ENCODE measurements around the gene TMPRSS9.

The TMPRSS9 gene

GRCh38 chr19:2334426-2334825 lies 25.6 kb upstream of the TMPRSS9 start:
- Histone ChIP-seq H3K27me3 (ENCODE audit: control insufficient read depth in 5 of 5, insufficient read depth in 4 of 5, low read length in 5 of 5) (no peaks in the 10 kb centered on the region), H3K4me1 (ENCODE audit: control insufficient read depth in 5 of 5, insufficient read depth in 5 of 5, low read length in 5 of 5) (peaks cover 1 to 46% (median 31%) of the 10 kb centered on the region in 5 donors), H3K36me3 (ENCODE audit: control insufficient read depth in 5 of 5, insufficient read depth in 5 of 5, low read length in 5 of 5) (peaks cover 0 to 18% (median 9%) of the 10 kb centered on the region in 5 donors), H3K27ac (ENCODE audit: low read depth, low read length) (no peak overlapping the region), H3K9me3 (ENCODE audit: control insufficient read depth in 5 of 5, low read length in 5 of 5) (no peaks in the 10 kb centered on the region), H3K4me3 (ENCODE audit: low read depth in 1 of 5, low read length in 5 of 5) (no peak overlapping the region), H3K9ac (ENCODE audit: low read length in 5 of 5) (no peak overlapping the region)

- H3K9me3 ChIP-seq (ENCODE audit: control insufficient read depth in 5 of 5, low read length in 5 of 5), result no peaks in the 10 kb centered on the region
- H3K36me3 ChIP-seq (ENCODE audit: control insufficient read depth in 5 of 5, insufficient read depth in 5 of 5, low read length in 5 of 5), result peaks cover 0 to 26% (median 16%) of the 10 kb centered on the region in 5 donors
- H3K4me1 ChIP-seq (ENCODE audit: control insufficient read depth in 5 of 5, insufficient read depth in 5 of 5, low read length in 5 of 5), result peaks cover 1 to 39% (median 26%) of the 10 kb centered on the region in 5 donors
- H3K9ac ChIP-seq (ENCODE audit: low read length in 5 of 5), result no peak overlapping the region
- no peaks in the 10 kb centered on the region for H3K27me3 ChIP-seq (ENCODE audit: control insufficient read depth in 5 of 5, insufficient read depth in 4 of 5, low read length in 5 of 5)
- H3K27ac ChIP-seq (ENCODE audit: low read depth, low read length), result no peak overlapping the region
- H3K4me3 ChIP-seq (ENCODE audit: low read depth in 1 of 5, low read length in 5 of 5), result no peak overlapping the region
These were observed 24.8 kb upstream of the TMPRSS9 start for GRCh38 chr19:2334986-2335846.

GRCh38 chr19:2335848-2336247 lies 24.2 kb upstream of the TMPRSS9 start:
- peaks cover 0 to 31% (median 17%) of the 10 kb centered on the region in 5 donors for H3K36me3 ChIP-seq (ENCODE audit: control insufficient read depth in 5 of 5, insufficient read depth in 5 of 5, low read length in 5 of 5)
- H3K4me1 ChIP-seq (ENCODE audit: control insufficient read depth in 5 of 5, insufficient read depth in 5 of 5, low read length in 5 of 5), result peaks cover 1 to 33% (median 21%) of the 10 kb centered on the region in 5 donors
- no peak overlapping the region for H3K27ac ChIP-seq (ENCODE audit: low read depth, low read length)
- H3K27me3 ChIP-seq (ENCODE audit: control insufficient read depth in 5 of 5, insufficient read depth in 4 of 5, low read length in 5 of 5), result no peaks in the 10 kb centered on the region
- no peak overlapping the region for H3K4me3 ChIP-seq (ENCODE audit: low read depth in 1 of 5, low read length in 5 of 5)
- H3K9me3 ChIP-seq (ENCODE audit: control insufficient read depth in 5 of 5, low read length in 5 of 5), result no peaks in the 10 kb centered on the region
- no peak overlapping the region for H3K9ac ChIP-seq (ENCODE audit: low read length in 5 of 5)

- no peak overlapping the region for H3K9ac ChIP-seq (ENCODE audit: low read length in 5 of 5)
- H3K9me3 ChIP-seq (ENCODE audit: control insufficient read depth in 5 of 5, low read length in 5 of 5), result no peaks in the 10 kb centered on the region
- H3K36me3 ChIP-seq (ENCODE audit: control insufficient read depth in 5 of 5, insufficient read depth in 5 of 5, low read length in 5 of 5), result peaks cover 0 to 40% (median 26%) of the 10 kb centered on the region in 5 donors
- H3K4me1 ChIP-seq (ENCODE audit: control insufficient read depth in 5 of 5, insufficient read depth in 5 of 5, low read length in 5 of 5), result peaks cover 0 to 24% (median 19%) of the 10 kb centered on the region in 5 donors
- no peaks in the 10 kb centered on the region for H3K27me3 ChIP-seq (ENCODE audit: control insufficient read depth in 5 of 5, insufficient read depth in 4 of 5, low read length in 5 of 5)
- H3K27ac ChIP-seq (ENCODE audit: low read depth, low read length), result no peak overlapping the region
- no peak overlapping the region for H3K4me3 ChIP-seq (ENCODE audit: low read depth in 1 of 5, low read length in 5 of 5)
These were observed 23.3 kb upstream of the TMPRSS9 start for GRCh38 chr19:2336528-2337328.

GRCh38 chr19:2337329-2337707 lies 22.7 kb upstream of the TMPRSS9 start:
- Histone ChIP-seq H3K27me3 (ENCODE audit: control insufficient read depth in 5 of 5, insufficient read depth in 4 of 5, low read length in 5 of 5) (no peaks in the 10 kb centered on the region), H3K9ac (ENCODE audit: low read length in 5 of 5) (no peak overlapping the region), H3K4me3 (ENCODE audit: low read depth in 1 of 5, low read length in 5 of 5) (no peak overlapping the region), H3K27ac (ENCODE audit: low read depth, low read length) (no peak overlapping the region), H3K4me1 (ENCODE audit: control insufficient read depth in 5 of 5, insufficient read depth in 5 of 5, low read length in 5 of 5) (peaks cover 0 to 18% (median 14%) of the 10 kb centered on the region in 5 donors), H3K36me3 (ENCODE audit: control insufficient read depth in 5 of 5, insufficient read depth in 5 of 5, low read length in 5 of 5) (peaks cover 0 to 42% (median 26%) of the 10 kb centered on the region in 5 donors), H3K9me3 (ENCODE audit: control insufficient read depth in 5 of 5, low read length in 5 of 5) (no peaks in the 10 kb centered on the region)

GRCh38 chr19:2338055-2338615 lies 21.9 kb upstream of the TMPRSS9 start:
- no peak overlapping the region for H3K4me3 ChIP-seq (ENCODE audit: low read depth in 1 of 5, low read length in 5 of 5)
- H3K36me3 ChIP-seq (ENCODE audit: control insufficient read depth in 5 of 5, insufficient read depth in 5 of 5, low read length in 5 of 5), result peaks cover 0 to 49% (median 26%) of the 10 kb centered on the region in 5 donors
- H3K4me1 ChIP-seq (ENCODE audit: control insufficient read depth in 5 of 5, insufficient read depth in 5 of 5, low read length in 5 of 5), result peaks cover 0 to 12% (median 8%) of the 10 kb centered on the region in 5 donors
- H3K9ac ChIP-seq (ENCODE audit: low read length in 5 of 5), result no peak overlapping the region
- no peak overlapping the region for H3K27ac ChIP-seq (ENCODE audit: low read depth, low read length)
- no peaks in the 10 kb centered on the region for H3K9me3 ChIP-seq (ENCODE audit: control insufficient read depth in 5 of 5, low read length in 5 of 5)
- no peaks in the 10 kb centered on the region for H3K27me3 ChIP-seq (ENCODE audit: control insufficient read depth in 5 of 5, insufficient read depth in 4 of 5, low read length in 5 of 5)

GRCh38 chr19:2338751-2339643 lies 21.1 kb upstream of the TMPRSS9 start:
- H3K9ac ChIP-seq (ENCODE audit: low read length in 5 of 5), result no peak overlapping the region
- peaks cover 0 to 3% (median 0%) of the 10 kb centered on the region in 5 donors for H3K4me1 ChIP-seq (ENCODE audit: control insufficient read depth in 5 of 5, insufficient read depth in 5 of 5, low read length in 5 of 5)
- H3K9me3 ChIP-seq (ENCODE audit: control insufficient read depth in 5 of 5, low read length in 5 of 5), result no peaks in the 10 kb centered on the region
- no peak overlapping the region for H3K4me3 ChIP-seq (ENCODE audit: low read depth in 1 of 5, low read length in 5 of 5)
- H3K27ac ChIP-seq (ENCODE audit: low read depth, low read length), result no peak overlapping the region
- no peaks in the 10 kb centered on the region for H3K27me3 ChIP-seq (ENCODE audit: control insufficient read depth in 5 of 5, insufficient read depth in 4 of 5, low read length in 5 of 5)
- peaks cover 0 to 55% (median 26%) of the 10 kb centered on the region in 5 donors for H3K36me3 ChIP-seq (ENCODE audit: control insufficient read depth in 5 of 5, insufficient read depth in 5 of 5, low read length in 5 of 5)

- Histone ChIP-seq H3K9ac (ENCODE audit: low read length in 5 of 5) (no peak overlapping the region), H3K36me3 (ENCODE audit: control insufficient read depth in 5 of 5, insufficient read depth in 5 of 5, low read length in 5 of 5) (peaks cover 0 to 61% (median 31%) of the 10 kb centered on the region in 5 donors), H3K27me3 (ENCODE audit: control insufficient read depth in 5 of 5, insufficient read depth in 4 of 5, low read length in 5 of 5) (no peaks in the 10 kb centered on the region), H3K4me3 (ENCODE audit: low read depth in 1 of 5, low read length in 5 of 5) (no peak overlapping the region), H3K4me1 (ENCODE audit: control insufficient read depth in 5 of 5, insufficient read depth in 5 of 5, low read length in 5 of 5) (no peaks in the 10 kb centered on the region), H3K9me3 (ENCODE audit: control insufficient read depth in 5 of 5, low read length in 5 of 5) (no peaks in the 10 kb centered on the region), H3K27ac (ENCODE audit: low read depth, low read length) (no peak overlapping the region)
These were observed 20.3 kb upstream of the TMPRSS9 start for GRCh38 chr19:2339644-2340310.
